B cell (primary cell): ENCODE data around the gene SLC44A3.

Experiments used
- CTCF ChIP-seq: fragments of 200-600 bp; IDR thresholded peaks from one replicate; pipeline ENCODE4 v1.8.0; 2022; ENCODE audit warnings: antibody characterized with exemption, mild to moderate bottlenecking
- EZH2 ChIP-seq: IDR thresholded peaks from 2 replicates; pipeline ENCODE4 v1.6.1; 2012; ENCODE audit warnings: borderline replicate concordance, low read depth, mild to moderate bottlenecking, moderate library complexity, low read length; ENCODE audit not compliant: insufficient read depth, poor library complexity, severe bottlenecking

GRCh38 chr1:94927405-94928175, 107.4 kb downstream of the SLC44A3 start:
- TF ChIP-seq CTCF (no peak), EZH2 (no peak)
